ENCODE measurements around the gene MED27.

MED27 gene

DNA sequence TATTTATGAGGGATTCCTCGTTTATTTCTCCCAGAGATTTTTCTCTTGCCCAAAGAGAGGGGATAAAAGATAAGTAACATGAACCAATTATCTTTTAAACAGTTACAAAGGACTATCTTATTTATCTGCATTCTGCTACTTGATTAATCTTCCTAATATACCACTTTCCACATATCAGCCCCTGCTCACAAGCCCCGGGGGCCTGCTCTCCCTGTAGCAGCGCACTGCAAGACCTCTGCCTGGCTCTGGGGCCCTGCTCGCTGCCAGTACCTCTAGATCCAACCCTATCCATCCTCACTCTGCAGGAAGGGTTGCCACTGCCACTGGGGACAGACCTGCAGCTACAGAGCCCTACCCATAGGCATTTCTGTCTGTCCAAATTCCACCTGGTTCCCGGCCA, 75.3 kb downstream of the MED27 start:
- DNase-seq (ENCODE audit: low read depth), result no peak
- no peak overlapping the region for H3K4me3 ChIP-seq (ENCODE audit: low read depth, low read length)
- TF ChIP-seq MYC (IDR thresholded peaks at IDR 0.05; ENCODE audit: low read depth, low read length) (no peak), POLR2A (IDR thresholded peaks at IDR 0.05; ENCODE audit: extremely low read depth, insufficient read length) (no peak)
- TF ChIP-seq, protein P1, sequence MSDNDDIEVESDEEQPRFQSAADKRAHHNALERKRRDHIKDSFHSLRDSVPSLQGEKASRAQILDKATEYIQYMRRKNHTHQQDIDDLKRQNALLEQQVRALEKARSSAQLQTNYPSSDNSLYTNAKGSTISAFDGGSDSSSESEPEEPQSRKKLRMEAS (IDR thresholded peaks at IDR 0.05; ENCODE audit: low read depth, low read length), result no peak
- TF ChIP-seq, protein P2, sequence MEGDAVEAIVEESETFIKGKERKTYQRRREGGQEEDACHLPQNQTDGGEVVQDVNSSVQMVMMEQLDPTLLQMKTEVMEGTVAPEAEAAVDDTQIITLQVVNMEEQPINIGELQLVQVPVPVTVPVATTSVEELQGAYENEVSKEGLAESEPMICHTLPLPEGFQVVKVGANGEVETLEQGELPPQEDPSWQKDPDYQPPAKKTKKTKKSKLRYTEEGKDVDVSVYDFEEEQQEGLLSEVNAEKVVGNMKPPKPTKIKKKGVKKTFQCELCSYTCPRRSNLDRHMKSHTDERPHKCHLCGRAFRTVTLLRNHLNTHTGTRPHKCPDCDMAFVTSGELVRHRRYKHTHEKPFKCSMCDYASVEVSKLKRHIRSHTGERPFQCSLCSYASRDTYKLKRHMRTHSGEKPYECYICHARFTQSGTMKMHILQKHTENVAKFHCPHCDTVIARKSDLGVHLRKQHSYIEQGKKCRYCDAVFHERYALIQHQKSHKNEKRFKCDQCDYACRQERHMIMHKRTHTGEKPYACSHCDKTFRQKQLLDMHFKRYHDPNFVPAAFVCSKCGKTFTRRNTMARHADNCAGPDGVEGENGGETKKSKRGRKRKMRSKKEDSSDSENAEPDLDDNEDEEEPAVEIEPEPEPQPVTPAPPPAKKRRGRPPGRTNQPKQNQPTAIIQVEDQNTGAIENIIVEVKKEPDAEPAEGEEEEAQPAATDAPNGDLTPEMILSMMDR (IDR thresholded peaks at IDR 0.05; ENCODE audit: low read depth, low read length), result no peak

DNA sequence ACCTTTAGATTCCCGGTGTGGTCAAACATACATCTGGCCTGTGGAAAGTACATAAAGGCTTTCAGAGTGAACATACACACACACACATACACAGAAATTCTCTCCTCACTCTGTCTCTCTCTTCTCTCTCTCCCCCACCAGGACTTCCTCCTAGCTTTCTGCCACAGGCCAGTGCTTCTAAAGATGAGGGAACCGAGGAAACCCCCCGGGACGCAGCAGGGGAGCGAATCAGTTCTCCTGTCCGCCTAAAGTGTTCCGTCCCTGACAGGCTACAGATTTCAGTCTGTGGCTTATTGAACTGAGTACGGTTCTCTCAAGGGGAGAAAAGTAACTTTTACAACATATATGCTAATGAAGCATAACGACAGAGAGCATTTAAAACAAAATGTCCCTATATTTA, 75.8 kb downstream of the MED27 start:
- DNase-seq (ENCODE audit: low read depth), result peak; percentile 56
- H3K4me3 ChIP-seq (ENCODE audit: low read depth, low read length), result no peak overlapping the region

DNA sequence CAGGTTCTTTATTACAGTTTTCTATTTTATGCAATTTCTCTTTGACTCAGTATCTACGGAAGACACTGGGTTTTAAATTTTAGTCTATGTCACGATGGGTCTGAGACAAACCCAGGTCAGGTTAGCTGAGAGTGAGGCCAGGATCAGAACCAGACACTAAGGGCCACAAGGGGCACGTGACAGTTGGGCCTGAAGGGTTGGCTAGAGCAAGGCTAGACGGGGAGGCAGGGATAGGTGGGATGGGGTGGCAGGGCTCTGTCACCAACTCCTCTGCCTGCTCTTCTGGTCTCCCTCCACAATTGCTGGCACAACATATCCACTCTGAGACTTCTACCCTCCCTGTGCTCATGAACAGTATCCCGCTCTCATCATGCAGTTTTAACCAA, 76.4 kb downstream of the MED27 start:
- no peak overlapping the region for H3K4me3 ChIP-seq (ENCODE audit: low read depth, low read length)
- TF ChIP-seq MYC (IDR thresholded peaks at IDR 0.05; ENCODE audit: low read depth, low read length), result no peak
- TF ChIP-seq POLR2A (IDR thresholded peaks at IDR 0.05; ENCODE audit: extremely low read depth, insufficient read length), result no peak
- TF ChIP-seq, protein P2 (IDR thresholded peaks at IDR 0.05; ENCODE audit: low read depth, low read length), result no peak
- TF ChIP-seq, protein P1 (IDR thresholded peaks at IDR 0.05; ENCODE audit: low read depth, low read length), result no peak
- DNase-seq (ENCODE audit: low read depth), result no peak

More for the DNA sequence above, 75.8 kb downstream of the MED27 start:
- TF ChIP-seq, protein P1 (IDR thresholded peaks at IDR 0.05; ENCODE audit: low read depth, low read length), result no peak
- TF ChIP-seq MYC (IDR thresholded peaks at IDR 0.05; ENCODE audit: low read depth, low read length) (no peak), POLR2A (IDR thresholded peaks at IDR 0.05; ENCODE audit: extremely low read depth, insufficient read length) (no peak)
- TF ChIP-seq, protein P2 (IDR thresholded peaks at IDR 0.05; ENCODE audit: low read depth, low read length), result no peak

DNA sequence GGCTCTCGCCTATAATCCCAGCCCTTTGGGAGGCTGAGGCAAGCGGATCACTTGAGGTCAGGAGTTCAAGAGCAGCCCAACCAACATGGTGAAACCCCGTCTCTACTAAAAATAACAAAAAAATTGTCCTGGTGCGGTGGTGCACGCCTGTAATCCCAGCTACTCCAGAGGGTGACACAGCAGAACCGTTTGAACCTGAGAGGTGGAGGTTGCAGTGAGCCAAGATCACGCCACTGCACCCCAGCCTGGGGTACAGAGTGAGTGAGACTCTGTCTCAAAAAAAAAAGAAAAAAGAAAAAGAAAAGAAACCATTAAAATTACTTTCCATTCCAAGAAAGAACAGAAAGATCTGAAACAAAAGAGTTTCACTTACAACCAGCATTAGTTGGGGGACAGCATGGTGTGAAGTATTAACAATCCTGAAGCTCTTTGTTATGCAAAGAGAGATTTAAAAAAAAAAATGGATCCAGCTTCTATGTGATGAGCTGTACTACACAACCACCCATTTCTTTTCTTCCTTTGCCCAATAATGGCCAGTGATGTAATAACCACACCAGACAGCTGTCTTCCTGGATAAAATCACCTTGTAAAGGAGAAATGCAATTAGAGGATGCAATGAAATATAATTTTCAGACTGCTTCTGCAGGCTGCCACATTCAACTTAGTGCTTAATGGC, 76.9 kb downstream of the MED27 start:
- peak; percentile 14 for DNase-seq (ENCODE audit: low read depth)
- H3K4me3 ChIP-seq (ENCODE audit: low read depth, low read length), result no peak overlapping the region
- TF ChIP-seq MYC (IDR thresholded peaks at IDR 0.05; ENCODE audit: low read depth, low read length) (no peak), POLR2A (IDR thresholded peaks at IDR 0.05; ENCODE audit: extremely low read depth, insufficient read length) (no peak)
- TF ChIP-seq, protein P2 (IDR thresholded peaks at IDR 0.05; ENCODE audit: low read depth, low read length), result no peak
- TF ChIP-seq, protein P1 (IDR thresholded peaks at IDR 0.05; ENCODE audit: low read depth, low read length), result no peak

DNA sequence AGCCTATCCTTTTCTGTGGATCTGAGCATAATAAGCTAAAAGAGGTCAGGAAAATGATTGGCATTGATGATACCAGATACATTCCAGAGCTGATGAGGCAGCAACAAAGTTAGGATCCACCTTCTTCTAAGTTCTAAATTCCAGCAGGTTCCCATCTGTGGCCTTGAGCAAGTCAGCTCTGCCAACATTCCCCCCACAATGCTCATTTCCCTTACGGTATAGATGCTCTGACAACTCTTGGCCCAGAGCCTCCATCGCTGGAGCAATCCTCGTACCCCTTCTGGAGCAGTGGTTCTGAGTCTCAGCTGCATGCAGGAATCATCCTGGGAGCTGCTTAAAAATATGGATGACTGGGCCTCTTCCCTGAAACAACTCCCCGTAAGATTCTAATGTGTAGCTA, 78.1 kb downstream of the MED27 start:
- DNase-seq (ENCODE audit: low read depth), result no peak
- H3K4me3 ChIP-seq (ENCODE audit: low read depth, low read length), result no peak overlapping the region
- TF ChIP-seq, protein P1 (IDR thresholded peaks at IDR 0.05; ENCODE audit: low read depth, low read length), result no peak
- TF ChIP-seq, protein P2 (IDR thresholded peaks at IDR 0.05; ENCODE audit: low read depth, low read length), result no peak
- TF ChIP-seq POLR2A (IDR thresholded peaks at IDR 0.05; ENCODE audit: extremely low read depth, insufficient read length) (no peak), MYC (IDR thresholded peaks at IDR 0.05; ENCODE audit: low read depth, low read length) (no peak)
